ENCODE data around the gene UBE2L6. TPM values are rescaled to one million over a fixed set of nuclear protein-coding genes. Genes with fewer than 3 reads are reported as not detected.

Gene UBE2L6
- total RNA-seq, 1 experiment from 2014 or later, result 38.8 TPM

DNA sequence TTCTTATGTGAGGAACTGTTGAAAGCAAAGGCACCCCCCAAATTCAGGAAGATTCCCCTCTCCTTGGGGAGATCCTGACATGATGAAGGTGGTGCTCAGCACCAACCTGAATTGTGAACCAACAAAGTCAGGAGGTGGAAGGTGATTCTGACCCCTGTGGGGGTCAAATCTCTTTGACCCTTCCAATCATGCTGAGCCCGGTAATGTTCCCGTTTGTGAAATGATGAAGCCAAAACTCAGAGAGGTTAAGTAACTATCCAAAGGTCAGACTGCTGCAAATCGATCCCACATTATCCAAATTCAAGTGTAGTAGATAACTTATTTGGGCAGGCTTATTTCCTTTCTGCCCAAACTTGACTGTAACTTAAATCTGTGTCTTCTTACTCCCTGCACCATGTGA is 49.1 kb upstream of the UBE2L6 start:
- DNase-seq (ENCODE audit: low spot score), result no peak
- Mint-ChIP-seq H3K36me3 (peaks cover 37% of the 10 kb centered on the region), H3K9me3 (peaks cover 25% of the 10 kb centered on the region), H3K27me3 (ENCODE audit: low read depth) (peaks cover 3% of the 10 kb centered on the region; the same call in 1 of the 2 replicates), H3K4me1 (peaks cover 3% of the 10 kb centered on the region; the same call in 1 of the 2 replicates), H3K4me3 (no peak overlapping the region), H3K27ac (no peak overlapping the region)
- ATAC-seq, result no peak
- CTCF ChIA-PET, result interaction anchor here (1.0 kb wide), 1 partner anchor 49 kb away, joined by 3 read pairs; the partner anchor contains the start of gene UBE2L6
- TF ChIP-seq MAX (CRISPR knock-in tag; IDR thresholded peaks at IDR 0.05) (no peak), JUN (CRISPR knock-in tag; IDR thresholded peaks at IDR 0.05) (no peak)
- POLR2A ChIA-PET, result no interaction called here

DNA sequence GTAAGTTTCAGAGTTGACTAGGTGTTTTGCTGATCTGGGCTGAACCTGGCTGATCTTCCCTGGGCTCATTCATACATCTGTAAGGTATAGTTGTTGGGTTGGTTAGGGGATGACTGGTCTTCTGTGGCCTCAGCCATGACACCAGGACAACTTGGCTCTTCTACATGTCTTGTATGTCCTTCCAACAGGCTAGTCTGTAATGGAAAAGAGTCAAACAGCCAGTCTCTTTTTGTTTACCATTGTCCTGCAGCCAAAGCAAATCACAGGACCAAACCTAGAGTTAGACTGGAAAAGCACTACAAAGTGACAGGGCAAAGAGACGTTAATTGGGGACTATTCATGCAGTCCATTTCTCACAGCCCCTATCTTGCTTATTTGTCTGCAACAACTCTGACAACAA is 47.8 kb upstream of the UBE2L6 start:
- H3K27me3 Mint-ChIP-seq (ENCODE audit: low read depth), result peaks cover 3% of the 10 kb centered on the region; the same call in 1 of the 2 replicates
- ATAC-seq (no peak), DNase-seq (ENCODE audit: low spot score) (no peak)
- ChIA-PET POLR2A (no interaction called here), CTCF (interaction anchor here (0.9 to 3.1 kb wide), 2 partner anchors 25 to 29 kb away, joined by 3 to 16 read pairs; no protein-coding TSS in a partner anchor)
- H3K9me3 Mint-ChIP-seq, result peaks cover 16% of the 10 kb centered on the region
- no peak overlapping the region for H3K27ac Mint-ChIP-seq
- peaks cover 40% of the 10 kb centered on the region for H3K36me3 Mint-ChIP-seq
- H3K4me3 Mint-ChIP-seq, result no peak overlapping the region
- peaks cover 7% of the 10 kb centered on the region for H3K4me1 Mint-ChIP-seq
- TF ChIP-seq MXD4 (CRISPR knock-in tag; IDR thresholded peaks at IDR 0.05; ENCODE audit: borderline replicate concordance) (no peak), ESRRA (CRISPR knock-in tag; IDR thresholded peaks at IDR 0.05; ENCODE audit: borderline replicate concordance) (no peak), OVOL2 (CRISPR knock-in tag; IDR thresholded peaks at IDR 0.05; ENCODE audit: borderline replicate concordance) (no peak), JAZF1 (CRISPR knock-in tag; IDR thresholded peaks at IDR 0.05) (no peak), MLX (CRISPR knock-in tag; IDR thresholded peaks at IDR 0.05) (no peak), EMX1 (CRISPR knock-in tag; IDR thresholded peaks at IDR 0.05) (no peak), NFATC4 (CRISPR knock-in tag; IDR thresholded peaks at IDR 0.05) (no peak), PRDM15 (CRISPR knock-in tag; IDR thresholded peaks at IDR 0.05) (no peak), ATF2 (CRISPR knock-in tag; IDR thresholded peaks at IDR 0.05; ENCODE audit: borderline replicate concordance, low read depth) (no peak), TEAD1 (CRISPR knock-in tag; IDR thresholded peaks at IDR 0.05) (no peak), PRRX2 (CRISPR knock-in tag; IDR thresholded peaks at IDR 0.05) (no peak), ZMAT4 (CRISPR knock-in tag; IDR thresholded peaks at IDR 0.05) (no peak), ZNF416 (CRISPR knock-in tag; IDR thresholded peaks at IDR 0.05) (no peak), NR3C1 (CRISPR knock-in tag; conservative IDR thresholded peaks at IDR 0.05; ENCODE audit: low read depth) (no peak)
- TF ChIP-seq, protein P1, sequence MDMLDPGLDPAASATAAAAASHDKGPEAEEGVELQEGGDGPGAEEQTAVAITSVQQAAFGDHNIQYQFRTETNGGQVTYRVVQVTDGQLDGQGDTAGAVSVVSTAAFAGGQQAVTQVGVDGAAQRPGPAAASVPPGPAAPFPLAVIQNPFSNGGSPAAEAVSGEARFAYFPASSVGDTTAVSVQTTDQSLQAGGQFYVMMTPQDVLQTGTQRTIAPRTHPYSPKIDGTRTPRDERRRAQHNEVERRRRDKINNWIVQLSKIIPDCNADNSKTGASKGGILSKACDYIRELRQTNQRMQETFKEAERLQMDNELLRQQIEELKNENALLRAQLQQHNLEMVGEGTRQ (CRISPR knock-in tag; IDR thresholded peaks at IDR 0.05), result no peak
- TF ChIP-seq, protein P2, sequence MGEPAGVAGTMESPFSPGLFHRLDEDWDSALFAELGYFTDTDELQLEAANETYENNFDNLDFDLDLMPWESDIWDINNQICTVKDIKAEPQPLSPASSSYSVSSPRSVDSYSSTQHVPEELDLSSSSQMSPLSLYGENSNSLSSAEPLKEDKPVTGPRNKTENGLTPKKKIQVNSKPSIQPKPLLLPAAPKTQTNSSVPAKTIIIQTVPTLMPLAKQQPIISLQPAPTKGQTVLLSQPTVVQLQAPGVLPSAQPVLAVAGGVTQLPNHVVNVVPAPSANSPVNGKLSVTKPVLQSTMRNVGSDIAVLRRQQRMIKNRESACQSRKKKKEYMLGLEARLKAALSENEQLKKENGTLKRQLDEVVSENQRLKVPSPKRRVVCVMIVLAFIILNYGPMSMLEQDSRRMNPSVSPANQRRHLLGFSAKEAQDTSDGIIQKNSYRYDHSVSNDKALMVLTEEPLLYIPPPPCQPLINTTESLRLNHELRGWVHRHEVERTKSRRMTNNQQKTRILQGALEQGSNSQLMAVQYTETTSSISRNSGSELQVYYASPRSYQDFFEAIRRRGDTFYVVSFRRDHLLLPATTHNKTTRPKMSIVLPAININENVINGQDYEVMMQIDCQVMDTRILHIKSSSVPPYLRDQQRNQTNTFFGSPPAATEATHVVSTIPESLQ (CRISPR knock-in tag; IDR thresholded peaks at IDR 0.05), result no peak
- TF ChIP-seq, protein P3, sequence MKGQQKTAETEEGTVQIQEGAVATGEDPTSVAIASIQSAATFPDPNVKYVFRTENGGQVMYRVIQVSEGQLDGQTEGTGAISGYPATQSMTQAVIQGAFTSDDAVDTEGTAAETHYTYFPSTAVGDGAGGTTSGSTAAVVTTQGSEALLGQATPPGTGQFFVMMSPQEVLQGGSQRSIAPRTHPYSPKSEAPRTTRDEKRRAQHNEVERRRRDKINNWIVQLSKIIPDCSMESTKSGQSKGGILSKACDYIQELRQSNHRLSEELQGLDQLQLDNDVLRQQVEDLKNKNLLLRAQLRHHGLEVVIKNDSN (CRISPR knock-in tag; IDR thresholded peaks at IDR 0.05), result no peak
- TF ChIP-seq, protein P4, sequence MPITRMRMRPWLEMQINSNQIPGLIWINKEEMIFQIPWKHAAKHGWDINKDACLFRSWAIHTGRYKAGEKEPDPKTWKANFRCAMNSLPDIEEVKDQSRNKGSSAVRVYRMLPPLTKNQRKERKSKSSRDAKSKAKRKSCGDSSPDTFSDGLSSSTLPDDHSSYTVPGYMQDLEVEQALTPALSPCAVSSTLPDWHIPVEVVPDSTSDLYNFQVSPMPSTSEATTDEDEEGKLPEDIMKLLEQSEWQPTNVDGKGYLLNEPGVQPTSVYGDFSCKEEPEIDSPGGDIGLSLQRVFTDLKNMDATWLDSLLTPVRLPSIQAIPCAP (CRISPR knock-in tag; IDR thresholded peaks at IDR 0.05), result no peak
- TF ChIP-seq, protein P5, sequence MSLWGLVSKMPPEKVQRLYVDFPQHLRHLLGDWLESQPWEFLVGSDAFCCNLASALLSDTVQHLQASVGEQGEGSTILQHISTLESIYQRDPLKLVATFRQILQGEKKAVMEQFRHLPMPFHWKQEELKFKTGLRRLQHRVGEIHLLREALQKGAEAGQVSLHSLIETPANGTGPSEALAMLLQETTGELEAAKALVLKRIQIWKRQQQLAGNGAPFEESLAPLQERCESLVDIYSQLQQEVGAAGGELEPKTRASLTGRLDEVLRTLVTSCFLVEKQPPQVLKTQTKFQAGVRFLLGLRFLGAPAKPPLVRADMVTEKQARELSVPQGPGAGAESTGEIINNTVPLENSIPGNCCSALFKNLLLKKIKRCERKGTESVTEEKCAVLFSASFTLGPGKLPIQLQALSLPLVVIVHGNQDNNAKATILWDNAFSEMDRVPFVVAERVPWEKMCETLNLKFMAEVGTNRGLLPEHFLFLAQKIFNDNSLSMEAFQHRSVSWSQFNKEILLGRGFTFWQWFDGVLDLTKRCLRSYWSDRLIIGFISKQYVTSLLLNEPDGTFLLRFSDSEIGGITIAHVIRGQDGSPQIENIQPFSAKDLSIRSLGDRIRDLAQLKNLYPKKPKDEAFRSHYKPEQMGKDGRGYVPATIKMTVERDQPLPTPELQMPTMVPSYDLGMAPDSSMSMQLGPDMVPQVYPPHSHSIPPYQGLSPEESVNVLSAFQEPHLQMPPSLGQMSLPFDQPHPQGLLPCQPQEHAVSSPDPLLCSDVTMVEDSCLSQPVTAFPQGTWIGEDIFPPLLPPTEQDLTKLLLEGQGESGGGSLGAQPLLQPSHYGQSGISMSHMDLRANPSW (CRISPR knock-in tag; conservative IDR thresholded peaks at IDR 0.05; ENCODE audit: low read depth), result no peak
